Ovary (tissue), 3 donors: Measurements from ENCODE around the gene PDXK.

Experiments used
- CTCF ChIP-seq, 3 donors: fragments of 450-650 bp in 2 of 3; fragments of 200-600 bp in 1 of 3; IDR thresholded peaks; one replicate each; pipeline versions ENCODE4 v1.5.1 to v1.8.0; 2016 to 2022; ENCODE audit warnings: antibody characterized with exemption in 3 of 3, mild to moderate bottlenecking in 1 of 3
- POLR2A ChIP-seq: fragments of 450-650 bp; IDR thresholded peaks from one replicate; pipeline ENCODE4 v1.6.1; 2017; ENCODE audit warnings: antibody characterized with exemption, mild to moderate bottlenecking, moderate library complexity
- donor health status: DM: no; HTN: no; CAD: no.

- no peak for TF ChIP-seq CTCF (IDR thresholded peaks at IDR 0.05)
- TF ChIP-seq POLR2A = no peak
These were observed 78.5 kb downstream of the PDXK start for GRCh38 chr21:43797415-43797814.
